Measurements from ENCODE around the gene MYO3B.
"Not testable (repeated sequence)": the region's sequence is repeated elsewhere in the genome, so short reads cannot be mapped to it uniquely, and the experiment has no call there.

The MYO3B gene

DNA sequence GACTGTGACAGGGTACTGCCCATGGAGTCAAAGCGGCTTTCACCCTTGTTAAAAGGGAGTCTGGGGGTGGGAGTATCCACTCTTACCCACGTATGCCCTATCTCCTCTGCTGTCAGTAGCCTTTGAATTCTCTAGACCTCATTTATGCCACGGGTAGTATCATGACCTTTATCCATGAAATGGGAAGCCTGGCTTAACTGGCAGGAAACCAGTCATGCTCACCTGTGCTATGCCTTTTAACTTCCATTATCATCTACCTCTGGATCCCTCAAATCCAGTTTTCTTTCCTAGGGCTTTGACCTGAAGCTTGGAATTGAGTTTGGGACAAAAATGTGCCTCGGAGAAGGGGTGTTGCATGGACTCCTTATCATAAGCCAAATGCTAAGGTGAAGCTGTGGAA is 30.0 kb downstream of the MYO3B start:
- no peaks in the 10 kb centered on the region for H3K36me3 ChIP-seq (replicated peaks; ENCODE audit: insufficient read depth, low read length)
- no peak for DNase-seq
- H3K4me3 ChIP-seq (ENCODE audit: low read length): no peak overlapping the region
- peaks cover 2% of the 10 kb centered on the region for H3K4me1 ChIP-seq (ENCODE audit: low read length)
- H3K79me2 ChIP-seq (ENCODE audit: low read length): no peaks in the 10 kb centered on the region
- no peak overlapping the region for H3K4me2 ChIP-seq (ENCODE audit: low read depth, low read length)
- H3K27me3 ChIP-seq (replicated peaks; ENCODE audit: insufficient read depth, low read length): no peaks in the 10 kb centered on the region
- H3F3A ChIP-seq (ENCODE audit: insufficient read depth, low read length): 0 out of 2 replicates have a peak, but pooled peaks cover 2% of the 10 kb centered on the region
- no peak overlapping the region for H3K9ac ChIP-seq (ENCODE audit: low read length)
- no peak overlapping the region for H3K27ac ChIP-seq (ENCODE audit: low read length)
- H4K20me1 ChIP-seq (ENCODE audit: insufficient read depth, low read length): no peaks in the 10 kb centered on the region
- TF ChIP-seq EZH2 (optimal IDR thresholded peaks at IDR 0.05; ENCODE audit: low read depth, low read length) (no peak), EZH2phosphoT487 (IDR thresholded peaks at IDR 0.05; ENCODE audit: low read length) (no peak)
- TF ChIP-seq, protein P1, sequence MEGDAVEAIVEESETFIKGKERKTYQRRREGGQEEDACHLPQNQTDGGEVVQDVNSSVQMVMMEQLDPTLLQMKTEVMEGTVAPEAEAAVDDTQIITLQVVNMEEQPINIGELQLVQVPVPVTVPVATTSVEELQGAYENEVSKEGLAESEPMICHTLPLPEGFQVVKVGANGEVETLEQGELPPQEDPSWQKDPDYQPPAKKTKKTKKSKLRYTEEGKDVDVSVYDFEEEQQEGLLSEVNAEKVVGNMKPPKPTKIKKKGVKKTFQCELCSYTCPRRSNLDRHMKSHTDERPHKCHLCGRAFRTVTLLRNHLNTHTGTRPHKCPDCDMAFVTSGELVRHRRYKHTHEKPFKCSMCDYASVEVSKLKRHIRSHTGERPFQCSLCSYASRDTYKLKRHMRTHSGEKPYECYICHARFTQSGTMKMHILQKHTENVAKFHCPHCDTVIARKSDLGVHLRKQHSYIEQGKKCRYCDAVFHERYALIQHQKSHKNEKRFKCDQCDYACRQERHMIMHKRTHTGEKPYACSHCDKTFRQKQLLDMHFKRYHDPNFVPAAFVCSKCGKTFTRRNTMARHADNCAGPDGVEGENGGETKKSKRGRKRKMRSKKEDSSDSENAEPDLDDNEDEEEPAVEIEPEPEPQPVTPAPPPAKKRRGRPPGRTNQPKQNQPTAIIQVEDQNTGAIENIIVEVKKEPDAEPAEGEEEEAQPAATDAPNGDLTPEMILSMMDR (IDR thresholded peaks at IDR 0.05; ENCODE audit: low read length): no peak
- H2AFZ ChIP-seq (ENCODE audit: low read length): no peak overlapping the region
- H3K9me3 ChIP-seq (replicated peaks; ENCODE audit: insufficient read depth, low read length): no peaks in the 10 kb centered on the region
- H3K9me2 ChIP-seq (replicated peaks; ENCODE audit: insufficient read depth, low read length): no peaks in the 10 kb centered on the region

DNA sequence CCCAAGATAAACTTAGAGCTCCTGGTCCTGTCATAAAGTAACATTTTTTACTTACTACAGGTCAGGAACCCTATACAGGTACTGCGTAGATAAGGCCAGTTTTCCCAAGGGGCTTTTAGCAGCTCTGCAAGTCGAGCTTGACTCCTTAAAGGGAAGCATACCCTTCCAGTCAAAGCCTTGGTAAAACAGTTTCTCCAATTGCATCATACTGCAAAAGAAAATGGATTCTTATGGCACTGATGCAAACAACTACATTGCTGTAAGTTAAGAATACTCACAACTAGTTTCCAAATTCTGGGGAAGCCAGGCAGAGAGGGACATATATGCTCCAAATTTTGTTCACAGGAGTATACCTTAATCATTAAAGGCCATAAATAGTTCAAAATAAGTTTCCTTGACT is 31.0 kb downstream of the MYO3B start:
- H3F3A ChIP-seq (ENCODE audit: insufficient read depth, low read length): no peaks in the 10 kb centered on the region
- no peak for TF ChIP-seq EZH2phosphoT487 (IDR thresholded peaks at IDR 0.05; ENCODE audit: low read length)
- TF ChIP-seq EZH2 (optimal IDR thresholded peaks at IDR 0.05; ENCODE audit: low read depth, low read length): no peak
- TF ChIP-seq, protein P1 (IDR thresholded peaks at IDR 0.05; ENCODE audit: low read length): no peak
- no peaks in the 10 kb centered on the region for H3K79me2 ChIP-seq (ENCODE audit: low read length)
- H3K4me2 ChIP-seq (ENCODE audit: low read depth, low read length): no peak overlapping the region
- no peak overlapping the region for H3K9ac ChIP-seq (ENCODE audit: low read length)
- no peak overlapping the region for H2AFZ ChIP-seq (ENCODE audit: low read length)
- H4K20me1 ChIP-seq (ENCODE audit: insufficient read depth, low read length): no peaks in the 10 kb centered on the region
- no peaks in the 10 kb centered on the region for H3K9me3 ChIP-seq (replicated peaks; ENCODE audit: insufficient read depth, low read length)
- no peaks in the 10 kb centered on the region for H3K4me1 ChIP-seq (ENCODE audit: low read length)
- H3K27me3 ChIP-seq (replicated peaks; ENCODE audit: insufficient read depth, low read length): no peaks in the 10 kb centered on the region
- no peak overlapping the region for H3K27ac ChIP-seq (ENCODE audit: low read length)
- H3K4me3 ChIP-seq (ENCODE audit: low read length): no peak overlapping the region
- H3K36me3 ChIP-seq (replicated peaks; ENCODE audit: insufficient read depth, low read length): no peaks in the 10 kb centered on the region
- DNase-seq: no peak
- no peaks in the 10 kb centered on the region for H3K9me2 ChIP-seq (replicated peaks; ENCODE audit: insufficient read depth, low read length)

DNA sequence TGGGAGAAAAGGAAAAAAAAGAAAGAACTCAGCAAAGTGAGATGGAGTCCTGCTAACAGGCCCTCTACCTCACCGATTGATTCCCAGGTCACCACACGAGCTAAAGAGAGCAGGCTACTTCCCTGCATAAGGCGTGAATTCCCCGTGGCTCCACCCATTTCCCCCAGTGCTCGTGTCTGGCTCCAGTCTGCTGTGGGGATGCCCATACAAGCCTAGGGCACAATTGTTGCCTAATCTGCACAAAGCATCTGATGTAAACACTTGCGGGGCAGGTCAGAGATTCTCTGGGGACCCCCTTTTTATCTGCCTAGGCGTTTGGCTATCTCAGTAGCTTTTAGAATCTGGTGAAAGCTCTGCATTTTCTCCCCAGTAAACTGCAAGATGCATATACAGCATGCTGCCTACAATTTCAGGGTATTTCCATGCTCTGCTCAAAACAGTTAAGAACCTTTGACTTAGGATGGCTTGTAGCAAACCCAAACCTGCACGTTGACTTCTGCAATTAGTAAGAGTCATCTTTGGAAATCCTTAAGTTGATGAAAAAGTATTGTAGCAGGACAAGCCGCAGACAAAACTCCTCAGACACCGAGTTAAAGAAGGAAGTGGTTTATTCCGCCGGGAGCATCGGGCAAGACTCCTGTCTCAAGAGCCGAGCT is 34.8 kb downstream of the MYO3B start:
- H3K79me2 ChIP-seq (ENCODE audit: low read length): no peaks in the 10 kb centered on the region
- H4K20me1 ChIP-seq (ENCODE audit: insufficient read depth, low read length): no peaks in the 10 kb centered on the region
- no peak overlapping the region for H3K4me2 ChIP-seq (ENCODE audit: low read depth, low read length)
- no peaks in the 10 kb centered on the region for H3K27me3 ChIP-seq (replicated peaks; ENCODE audit: insufficient read depth, low read length)
- H3K27ac ChIP-seq (ENCODE audit: low read length): no peak overlapping the region
- no peak overlapping the region for H3K4me3 ChIP-seq (ENCODE audit: low read length)
- no peak overlapping the region for H2AFZ ChIP-seq (ENCODE audit: low read length)
- no peaks in the 10 kb centered on the region for H3K4me1 ChIP-seq (ENCODE audit: low read length)
- DNase-seq: no peak
- H3K36me3 ChIP-seq (replicated peaks; ENCODE audit: insufficient read depth, low read length): no peaks in the 10 kb centered on the region
- no peaks in the 10 kb centered on the region for H3K9me3 ChIP-seq (replicated peaks; ENCODE audit: insufficient read depth, low read length)
- no peaks in the 10 kb centered on the region for H3F3A ChIP-seq (ENCODE audit: insufficient read depth, low read length)
- no peak overlapping the region for H3K9ac ChIP-seq (ENCODE audit: low read length)
- no peaks in the 10 kb centered on the region for H3K9me2 ChIP-seq (replicated peaks; ENCODE audit: insufficient read depth, low read length)
- TF ChIP-seq EZH2phosphoT487 (IDR thresholded peaks at IDR 0.05; ENCODE audit: low read length) (no peak), EZH2 (optimal IDR thresholded peaks at IDR 0.05; ENCODE audit: low read depth, low read length) (no peak)
- TF ChIP-seq, protein P1 (IDR thresholded peaks at IDR 0.05; ENCODE audit: low read length): no peak

DNA sequence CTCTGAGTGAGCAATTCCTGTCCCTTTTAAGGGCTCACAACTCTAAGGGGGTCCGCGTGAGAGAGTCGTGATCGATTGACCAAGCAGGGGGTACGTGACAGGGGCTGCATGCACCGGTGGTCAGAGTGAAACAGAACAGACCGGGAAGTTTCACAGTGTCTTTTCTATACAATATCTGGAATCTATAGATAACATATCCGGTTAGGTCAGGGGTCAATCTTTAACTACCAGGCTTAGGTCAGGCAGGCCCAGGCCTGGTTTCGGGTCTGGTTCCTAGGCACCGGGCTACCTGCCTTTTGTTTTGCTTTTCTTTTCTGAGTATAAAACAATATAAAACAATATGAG is 35.3 kb downstream of the MYO3B start:
- H3K4me1 ChIP-seq (ENCODE audit: low read length); H3K27ac ChIP-seq (ENCODE audit: low read length); H3K27me3 ChIP-seq (replicated peaks; ENCODE audit: insufficient read depth, low read length); H3K36me3 ChIP-seq (replicated peaks; ENCODE audit: insufficient read depth, low read length); H3K4me2 ChIP-seq (ENCODE audit: low read depth, low read length); H3K79me2 ChIP-seq (ENCODE audit: low read length); H3K9ac ChIP-seq (ENCODE audit: low read length); DNase-seq; H3F3A ChIP-seq (ENCODE audit: insufficient read depth, low read length); H4K20me1 ChIP-seq (ENCODE audit: insufficient read depth, low read length); H3K9me2 ChIP-seq (replicated peaks; ENCODE audit: insufficient read depth, low read length); H3K9me3 ChIP-seq (replicated peaks; ENCODE audit: insufficient read depth, low read length); H2AFZ ChIP-seq (ENCODE audit: low read length); H3K4me3 ChIP-seq (ENCODE audit: low read length): not testable (repeated sequence)
